Stimulated activated CD8-positive, alpha-beta memory T cell treated with anti-CD3 and anti-CD28 coated beads, Interleukin-12 subunit alpha, Interleukin-12 subunit beta, amount 100 ng/mL, for 24 hours (primary cell): ENCODE data around the gene GOLPH3L.
A peak's percentile ranks its signal among the peaks of the same experiment; 100 is the strongest.
"Not testable (repeated sequence)": the region's sequence is repeated elsewhere in the genome, so short reads cannot be mapped to it uniquely, and the experiment has no call there.

Source experiments
- DNase-seq: peaks from one replicate; pipeline ENCODE4 v3.0.0-alpha.2; 2020; ENCODE audit errors: extremely low read depth

GOLPH3L gene

DNA sequence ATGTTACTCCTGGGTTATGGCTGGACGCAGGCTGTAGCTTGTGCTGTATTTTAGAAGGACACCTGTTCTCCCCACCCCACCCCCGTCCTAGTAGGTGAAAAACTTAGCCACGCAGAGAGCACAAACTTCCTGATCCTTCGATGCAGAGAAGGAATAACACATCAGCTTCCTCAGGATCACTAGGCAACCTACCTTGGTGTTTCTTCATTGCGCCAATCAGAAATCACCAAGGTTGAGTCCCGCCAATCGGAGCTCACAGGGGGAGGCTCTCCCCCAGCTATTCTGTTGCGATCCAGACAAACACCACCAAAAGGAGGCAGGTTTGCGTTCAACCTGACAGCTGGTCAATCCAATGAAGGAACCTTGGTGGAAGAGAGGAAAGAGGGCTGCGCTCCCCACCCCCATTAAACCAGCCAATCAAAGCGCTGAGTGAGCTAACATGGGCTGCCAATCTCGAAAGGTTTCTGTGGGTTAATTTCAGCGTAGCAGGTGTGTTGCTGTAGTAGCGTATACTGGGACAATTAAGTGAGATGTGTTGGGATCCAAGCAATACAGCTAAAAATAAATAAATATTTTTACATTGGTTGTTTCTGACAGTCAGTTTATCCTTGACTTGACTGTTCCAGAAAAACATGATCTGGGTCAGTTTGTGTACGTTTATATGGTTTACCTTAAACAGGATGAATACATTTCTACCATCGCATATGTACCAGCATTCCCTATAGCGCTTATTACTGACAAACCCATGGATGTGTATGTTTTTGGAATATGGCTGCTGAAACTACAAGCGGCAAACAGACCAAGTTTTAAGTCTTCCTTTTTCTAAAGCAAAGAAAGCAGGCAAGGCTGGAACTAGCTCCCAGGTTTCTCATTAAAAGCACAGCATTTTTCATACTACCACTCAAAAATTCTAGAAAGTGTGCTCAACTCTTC is at the start of gene GOLPH3L:
Gene GOLPH3L, minus strand, starts transcription at position 160 of the 933 bp plus-strand sequence. CDS start 2,316 bp downstream, outside the sequence.
- DNase-seq: peak; percentile 76

GRCh38 chr1:150730130-150730721 is 33.3 kb upstream of the GOLPH3L start:
- DNase-seq: no peak

- no peak for DNase-seq
Observed at GRCh38 chr1:150724336-150724735, 27.4 kb upstream of the GOLPH3L start.

- DNase-seq: no peak
Observed at GRCh38 chr1:150720703-150721102, 23.7 kb upstream of the GOLPH3L start, which contains the start of gene HORMAD1. HORMAD1 (minus strand) TSS chr1:150720895; CDS start chr1:150719505, 1,390 bp downstream.

- no peak for DNase-seq
Observed at GRCh38 chr1:150720098-150720497, 23.1 kb upstream of the GOLPH3L start.

DNA sequence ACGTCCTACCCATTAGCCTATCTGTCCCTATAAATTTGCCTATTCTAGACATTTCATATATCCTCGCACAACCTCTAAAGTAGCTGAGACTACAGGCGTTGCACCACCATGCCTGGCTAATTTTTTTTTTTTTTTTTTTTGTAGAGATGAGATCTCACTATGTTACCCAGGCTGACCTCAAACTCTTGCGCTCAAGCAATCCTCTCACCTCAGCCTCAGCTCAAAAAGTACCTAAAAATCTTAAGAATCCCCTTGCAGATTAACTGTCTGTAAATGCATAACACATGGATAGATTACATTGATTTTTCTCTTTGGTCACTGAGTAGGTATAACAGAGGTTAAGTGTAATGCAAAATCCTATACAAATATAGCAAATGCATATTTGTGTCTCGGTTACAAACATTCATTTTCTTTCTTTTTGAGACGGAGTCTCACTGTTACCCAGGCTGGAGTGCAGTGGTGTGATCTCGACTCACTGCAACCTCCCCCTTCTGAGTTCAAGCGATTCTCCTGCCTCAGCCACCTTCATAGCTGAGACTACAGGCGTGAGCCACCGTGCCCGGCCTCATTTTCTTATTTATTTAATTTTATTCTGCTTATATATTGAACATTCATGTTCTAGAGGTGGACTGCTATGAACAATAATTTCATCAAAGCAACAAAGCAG is 21.4 kb upstream of the GOLPH3L start:
- DNase-seq: no peak

GRCh38 chr1:150709031-150709430 is 12.1 kb upstream of the GOLPH3L start:
- not testable (repeated sequence) for DNase-seq

- DNase-seq: no peak
Observed at GRCh38 chr1:150708595-150708994, 11.6 kb upstream of the GOLPH3L start.

GRCh38 chr1:150706091-150706490 is 9.1 kb upstream of the GOLPH3L start:
- no peak for DNase-seq

DNA sequence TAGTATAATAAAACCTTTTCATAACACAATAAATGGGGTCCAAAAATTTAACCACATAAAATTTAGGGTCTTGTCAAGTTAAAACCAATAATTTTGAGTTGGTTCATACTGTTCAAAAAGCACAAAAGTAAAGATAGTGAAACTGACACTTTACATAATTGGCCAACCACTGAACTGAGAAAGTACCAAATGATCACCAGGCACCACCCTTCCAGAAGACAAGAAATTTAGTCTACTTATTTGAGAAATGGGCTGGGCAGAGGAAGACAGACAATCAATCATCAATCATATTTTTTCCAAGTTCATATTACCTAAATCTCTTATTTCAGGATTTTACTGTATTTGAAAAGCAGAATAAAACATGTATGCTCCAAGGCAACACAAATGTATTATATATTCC is 6.5 kb upstream of the GOLPH3L start:
- no peak for DNase-seq

DNA sequence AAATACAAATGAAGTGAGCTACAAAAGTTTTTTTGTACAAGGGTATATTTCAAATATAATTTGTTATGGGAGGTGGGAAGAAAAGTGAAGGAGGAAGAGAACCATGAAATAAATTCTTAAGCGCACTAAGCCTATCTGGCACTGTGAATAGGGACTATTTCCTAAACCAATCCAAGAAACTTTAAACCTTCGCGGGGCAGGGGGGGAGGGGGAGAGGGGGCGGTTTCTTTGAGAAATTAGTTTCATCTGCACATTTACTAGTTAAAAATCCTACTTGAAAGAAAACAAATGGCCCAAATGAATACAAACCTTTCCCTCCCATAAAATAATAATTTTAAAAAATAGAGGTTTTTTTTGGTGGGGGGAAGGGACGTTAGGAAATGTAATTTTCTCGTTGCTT is 364 bp downstream of the GOLPH3L start:
- no peak for DNase-seq

DNA sequence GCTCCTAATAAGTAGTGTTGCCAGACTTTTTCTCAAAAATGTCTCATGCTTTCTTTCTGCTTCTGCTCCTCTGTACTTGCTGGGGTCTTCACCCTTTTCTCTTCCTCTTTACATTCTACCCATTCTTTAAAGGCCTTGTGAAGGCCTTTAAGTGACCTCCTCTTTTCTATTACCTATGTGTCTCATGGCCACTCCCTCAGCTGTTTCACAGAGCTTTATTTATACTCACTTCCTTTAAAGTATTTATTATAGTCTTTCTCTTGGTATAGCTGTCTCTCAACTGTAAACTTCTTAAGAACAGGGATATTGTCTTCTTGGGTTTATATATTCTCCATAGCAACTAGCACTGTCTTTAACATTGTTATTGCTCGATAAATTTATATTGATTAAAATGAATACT is 792 bp downstream of the GOLPH3L start:
- DNase-seq: no peak

DNA sequence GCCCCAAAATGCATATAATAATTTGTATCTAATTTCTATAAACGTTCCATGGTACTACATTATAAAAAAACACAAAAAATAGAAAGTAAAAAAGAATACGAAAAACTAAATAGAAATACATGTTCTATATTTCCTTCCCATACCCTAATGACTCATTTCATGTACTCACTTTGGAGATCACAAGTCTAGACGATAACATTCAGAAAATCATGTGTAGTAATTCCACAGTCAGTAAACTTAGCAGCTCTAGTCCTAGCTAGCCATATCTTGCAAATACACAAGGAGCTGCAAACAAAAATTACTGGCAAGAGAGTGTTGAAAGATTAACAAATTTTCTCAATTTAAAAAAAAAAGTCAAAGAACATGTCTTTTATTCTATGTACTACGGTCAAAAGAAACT is 1.4 kb downstream of the GOLPH3L start:
- no peak for DNase-seq

DNA sequence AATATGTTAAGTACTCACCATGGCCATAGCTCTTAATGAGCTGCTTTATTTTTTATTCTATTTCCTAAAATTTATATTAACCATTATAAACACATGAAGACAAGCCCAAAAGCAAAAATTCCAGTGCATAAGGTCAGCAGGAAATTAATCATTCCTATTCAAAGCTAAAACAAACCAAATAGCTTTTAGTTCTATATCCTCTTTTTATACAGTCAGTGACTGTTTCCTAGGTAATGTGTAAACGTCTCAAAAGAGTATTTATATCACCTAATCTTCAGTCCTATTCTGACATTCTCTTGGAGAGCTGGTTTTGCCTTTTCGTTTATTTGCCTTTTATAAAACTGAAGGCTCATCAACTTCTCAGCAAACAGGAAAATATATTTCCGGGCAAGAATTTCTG is 4.2 kb downstream of the GOLPH3L start:
- no peak for DNase-seq

- no peak for DNase-seq
Observed at GRCh38 chr1:150688763-150689162, 8.2 kb downstream of the GOLPH3L start.

- DNase-seq: no peak
Observed at GRCh38 chr1:150686275-150686674, 10.7 kb downstream of the GOLPH3L start.

- no peak for DNase-seq
Observed at GRCh38 chr1:150683914-150684313, 13.0 kb downstream of the GOLPH3L start.

GRCh38 chr1:150678988-150679387 is 18.0 kb downstream of the GOLPH3L start:
- DNase-seq: no peak

DNA sequence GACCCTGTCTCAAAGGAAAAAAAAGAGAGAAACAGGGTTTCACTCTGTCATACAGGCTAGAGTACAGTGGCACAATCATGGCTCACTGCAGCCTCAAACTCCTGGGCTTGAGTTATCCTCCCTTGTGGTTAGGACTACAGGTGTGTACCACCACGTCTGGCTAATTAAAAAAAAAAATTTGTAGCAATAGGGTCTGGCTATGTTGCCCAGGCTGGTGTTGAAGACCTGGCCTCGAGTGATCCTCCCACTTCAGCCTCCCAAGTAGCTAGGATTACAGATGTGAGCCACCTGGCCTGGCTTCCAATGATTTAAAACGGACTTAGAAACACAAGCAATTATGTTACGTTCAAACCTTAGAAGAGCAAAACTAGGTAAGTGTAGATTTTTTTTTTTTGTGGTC is 22.1 kb downstream of the GOLPH3L start:
- DNase-seq: no peak

DNA sequence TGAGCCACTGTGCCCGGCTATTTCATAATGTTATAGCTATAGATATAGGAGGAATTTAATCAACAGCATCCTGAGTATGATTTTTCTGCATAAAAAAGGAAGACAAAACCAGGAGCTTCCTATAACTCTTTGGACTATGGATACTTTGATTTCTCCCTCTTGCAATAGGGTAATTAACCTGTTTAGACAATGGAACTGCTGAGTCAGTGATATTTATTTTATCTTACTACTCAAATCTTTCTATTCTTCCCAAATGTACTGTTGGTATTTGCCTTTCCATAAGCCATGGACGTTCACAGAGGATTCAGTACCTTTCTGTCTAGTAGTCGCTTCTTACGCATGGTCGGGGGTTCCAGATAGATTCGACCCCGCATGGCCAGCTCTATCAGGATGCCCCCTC is 33.6 kb downstream of the GOLPH3L start:
- DNase-seq: no peak

DNA sequence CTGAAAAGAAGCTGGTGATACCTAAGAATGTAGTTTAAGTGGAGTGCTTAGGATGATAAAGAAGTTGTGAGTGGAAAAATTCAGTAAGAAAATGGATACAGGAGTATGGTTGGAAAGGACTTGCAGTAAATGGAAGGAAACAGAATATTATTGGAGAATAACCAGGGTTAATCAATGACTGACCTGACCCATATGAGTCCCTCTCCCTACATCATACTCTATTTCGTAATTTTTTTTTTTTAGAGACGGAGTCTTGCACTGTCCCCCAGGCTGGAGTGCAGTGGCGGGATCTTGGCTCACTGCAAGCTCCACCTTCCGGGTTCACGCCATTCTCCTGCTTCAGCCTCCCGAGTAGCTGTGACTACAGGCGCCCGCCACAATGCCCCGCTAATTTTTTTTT is 34.1 kb downstream of the GOLPH3L start:
- DNase-seq: no peak

DNA sequence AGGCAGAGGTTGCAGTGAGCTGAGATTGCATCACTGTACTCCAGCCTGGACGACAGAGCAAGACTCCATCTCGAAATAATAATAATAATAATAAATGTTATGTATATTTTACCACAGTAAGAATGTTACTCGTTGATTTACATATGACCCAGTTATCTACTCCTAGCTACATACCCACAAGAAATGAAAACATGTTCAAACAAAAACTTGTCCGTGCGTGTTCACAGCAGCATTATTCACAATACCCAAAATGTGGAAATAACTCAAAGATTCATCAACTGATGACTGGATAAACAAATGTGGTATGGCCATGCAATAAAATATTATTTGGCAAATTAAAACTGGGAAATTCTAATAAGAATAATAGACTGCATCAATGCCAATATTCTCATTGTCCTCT is 35.8 kb downstream of the GOLPH3L start:
- DNase-seq: no peak

- no peak for DNase-seq
Observed at GRCh38 chr1:150660584-150660983, 36.4 kb downstream of the GOLPH3L start.
